HL-60/S4 treated with retinoic acid at 250 ng/mL for 4 days and 3 days (cell line): ENCODE results near the gene PEF1.

ENCODE experiments used
- in situ Hi-C: fragments of 300-500 bp; cut with MboI; formaldehyde crosslinking; loops from 2 replicates; pipeline ENCODE4 v1.7.0; 2022; ENCODE audit warnings: low sequenced_read_pairs

PEF1 gene, protein sequence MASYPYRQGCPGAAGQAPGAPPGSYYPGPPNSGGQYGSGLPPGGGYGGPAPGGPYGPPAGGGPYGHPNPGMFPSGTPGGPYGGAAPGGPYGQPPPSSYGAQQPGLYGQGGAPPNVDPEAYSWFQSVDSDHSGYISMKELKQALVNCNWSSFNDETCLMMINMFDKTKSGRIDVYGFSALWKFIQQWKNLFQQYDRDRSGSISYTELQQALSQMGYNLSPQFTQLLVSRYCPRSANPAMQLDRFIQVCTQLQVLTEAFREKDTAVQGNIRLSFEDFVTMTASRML

DNA sequence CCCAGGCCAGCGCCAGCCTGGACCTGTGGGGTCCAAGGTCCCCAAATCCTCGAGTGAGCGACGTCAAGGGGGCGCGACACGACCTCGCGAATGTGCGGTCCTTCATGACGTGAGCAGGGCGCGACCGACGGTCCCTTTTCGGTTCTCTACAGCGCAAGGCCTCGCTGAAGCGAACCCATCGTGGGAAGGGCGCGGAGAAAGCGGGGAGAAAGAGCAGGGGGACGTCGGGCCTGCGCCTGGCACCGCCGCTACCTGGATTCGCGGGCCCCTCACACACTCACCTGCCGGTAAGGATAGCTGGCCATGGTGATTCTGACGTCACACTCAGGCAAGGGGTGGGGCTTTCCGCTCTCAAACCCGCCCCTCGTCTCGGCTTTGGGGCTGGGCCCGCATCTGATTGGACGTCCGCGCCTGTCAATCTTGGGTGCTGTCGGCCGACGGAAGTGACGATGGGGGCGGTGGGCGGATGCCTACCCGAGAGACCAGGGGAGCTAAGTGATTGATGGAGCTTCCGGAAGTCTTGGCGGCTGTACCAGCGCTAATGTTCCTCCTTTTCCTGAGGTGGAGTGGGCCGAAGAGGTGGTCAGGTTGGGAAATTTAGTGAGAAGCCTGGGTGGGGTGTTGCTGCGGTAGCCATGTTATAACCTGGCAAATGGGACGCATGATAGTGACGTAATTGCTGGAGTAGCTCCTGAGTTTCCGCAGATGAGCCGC, at the start of gene PEF1:
Gene PEF1 (minus strand): TSS at position 317 of the 714 bp plus-strand sequence. CDS start 12 bp downstream, at position 305.
- in situ Hi-C loops, result no loop called here

DNA sequence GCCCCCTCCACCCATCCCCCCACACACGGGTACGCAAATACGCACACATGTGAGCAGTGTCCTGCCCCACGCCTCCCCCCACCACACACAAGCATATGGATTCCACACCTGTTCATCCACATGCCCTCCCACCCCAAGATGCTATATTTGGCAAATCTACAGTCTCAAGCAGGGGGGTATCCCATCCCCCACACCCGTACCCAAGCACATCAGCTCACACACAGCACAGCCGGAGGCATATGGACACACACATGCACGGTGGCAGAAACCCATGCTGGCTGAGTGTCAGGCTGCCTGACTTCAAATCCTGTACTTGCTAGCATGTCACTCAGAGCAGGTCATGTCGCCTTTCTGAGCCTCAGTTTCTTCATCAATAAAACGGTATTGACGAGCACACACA, 48.6 kb upstream of the PEF1 start:
- in situ Hi-C loops, result no loop called here

DNA sequence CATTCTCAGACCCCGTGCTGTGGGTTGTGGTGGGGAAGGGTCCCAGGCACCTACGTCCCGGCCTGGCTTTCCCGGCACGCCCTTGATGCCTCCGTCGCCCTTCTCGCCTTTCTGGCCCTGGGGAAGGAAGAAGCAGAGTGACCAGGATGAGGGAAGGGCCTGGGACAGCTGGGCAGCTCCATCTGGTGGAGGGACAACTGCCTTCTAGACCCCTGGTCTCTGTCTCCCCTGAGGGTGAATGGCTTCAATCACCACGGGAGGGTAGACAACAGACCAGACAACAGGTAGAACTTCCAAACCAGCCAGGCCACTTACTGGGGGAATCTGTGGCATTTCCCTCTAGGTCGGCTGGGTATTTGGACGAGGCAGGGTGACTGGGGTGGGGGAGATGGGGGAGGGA, 47.3 kb upstream of the PEF1 start:
- in situ Hi-C loops, result no loop called here

DNA sequence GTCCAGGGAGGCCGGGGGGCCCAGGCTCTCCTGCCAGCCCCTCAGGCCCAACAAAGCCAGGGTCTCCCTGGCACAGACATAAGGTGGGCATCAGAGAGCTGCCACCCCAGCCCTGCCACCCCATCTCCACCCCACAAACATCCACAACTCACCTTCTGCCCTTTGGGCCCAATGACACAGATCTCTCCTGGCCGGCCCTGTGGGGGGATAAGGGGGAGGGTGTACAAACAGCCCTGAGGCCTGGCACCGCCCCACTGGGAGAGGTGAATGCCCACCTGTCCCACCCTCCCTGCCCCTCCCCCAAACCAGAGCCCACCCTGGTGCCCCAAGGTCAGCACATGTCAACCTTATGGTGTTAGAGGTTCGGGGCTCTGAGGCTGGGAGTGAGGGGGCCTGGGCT, 46.8 kb upstream of the PEF1 start:
- in situ Hi-C loops, result no loop called here

DNA sequence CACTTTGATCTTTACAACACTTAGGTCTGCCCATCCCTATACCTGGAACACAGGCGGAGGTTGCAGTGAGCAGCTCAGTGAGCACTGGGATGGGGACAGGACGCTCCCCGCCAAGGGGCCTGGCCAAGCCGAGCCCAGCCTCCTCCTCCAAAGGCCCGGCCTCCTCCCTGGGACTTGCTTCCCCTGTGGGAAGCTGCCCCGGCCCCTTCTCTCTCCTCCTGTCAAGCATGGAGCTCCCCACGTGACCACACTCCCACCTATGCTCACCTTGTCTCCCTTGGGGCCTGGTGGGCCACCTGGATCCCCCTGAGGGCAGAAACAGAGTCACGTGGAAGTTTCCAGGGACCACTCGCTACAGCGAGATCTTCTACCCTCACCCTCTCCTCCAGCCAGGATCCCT, 46.2 kb upstream of the PEF1 start:
- in situ Hi-C loops, result no loop called here

DNA sequence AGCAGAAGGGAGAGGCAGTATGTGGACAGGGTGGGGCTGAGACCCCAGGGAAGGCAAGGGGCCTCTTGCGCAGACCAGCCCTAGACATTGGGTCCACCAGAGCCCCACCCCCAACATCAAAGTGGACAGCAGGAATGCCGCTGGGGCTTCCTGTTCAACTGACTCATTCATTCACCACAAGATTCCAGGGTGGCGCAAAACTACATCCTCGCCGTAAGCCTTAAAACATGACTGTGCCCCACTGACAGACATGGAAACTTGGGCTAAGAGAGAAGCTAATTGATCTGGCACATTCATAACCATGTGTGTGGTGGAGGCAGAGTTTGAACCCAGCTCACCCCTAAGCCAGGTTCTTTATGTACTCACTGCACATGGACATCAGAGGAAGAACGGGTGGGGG, 45.2 kb upstream of the PEF1 start:
- in situ Hi-C loops, result no loop called here

DNA sequence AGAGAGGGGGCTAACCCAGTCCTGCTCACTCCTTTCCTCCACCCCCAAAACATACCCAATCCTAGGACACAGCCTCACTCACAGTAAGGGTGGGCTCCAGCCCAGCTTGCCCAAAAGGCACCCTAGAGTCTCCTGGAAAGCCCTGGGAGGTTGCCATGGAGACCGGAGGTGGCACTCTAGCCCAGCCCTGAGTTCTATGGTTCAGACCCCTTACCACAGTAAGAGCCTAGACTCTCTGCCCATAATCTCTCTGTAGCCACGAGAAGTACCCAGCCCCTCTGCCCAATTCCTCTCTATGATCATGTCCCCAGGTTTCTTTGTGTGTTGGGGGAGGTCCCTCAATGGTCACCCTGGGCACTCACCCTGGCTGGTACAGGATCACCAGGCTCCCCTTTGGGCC, 44.7 kb upstream of the PEF1 start:
- in situ Hi-C loops, result no loop called here

DNA sequence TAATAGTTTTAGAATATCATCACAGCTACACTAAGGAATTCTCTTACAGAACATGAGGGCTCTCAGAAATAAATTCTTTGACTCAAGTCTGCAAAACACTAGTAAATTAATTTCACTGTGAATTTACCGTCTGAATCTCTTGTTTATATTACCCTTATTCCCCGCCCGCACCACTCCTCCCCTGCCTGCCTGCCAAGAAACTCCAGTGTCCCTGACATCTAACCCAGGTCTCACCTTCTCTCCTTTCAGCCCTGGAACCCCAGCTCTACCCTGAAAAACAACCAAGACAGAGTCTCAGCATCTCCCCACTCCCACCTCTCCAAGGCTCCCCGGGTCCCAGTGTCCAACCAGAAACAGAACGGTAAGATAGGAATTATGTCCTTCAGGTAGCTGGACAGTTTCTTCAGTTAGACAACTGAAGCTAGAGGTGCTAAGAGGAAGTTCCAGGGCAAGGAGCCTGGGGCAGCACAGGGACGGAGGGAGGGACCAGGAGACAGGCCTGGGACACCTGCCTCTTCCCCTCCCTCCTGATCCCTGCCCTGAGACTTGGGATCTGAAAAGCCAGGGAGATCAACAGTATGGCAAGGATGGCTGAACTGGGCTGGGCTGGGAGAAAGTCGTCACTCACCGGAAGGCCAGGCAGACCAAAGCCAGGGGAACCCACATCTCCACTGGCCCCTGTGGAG, 43.7 kb upstream of the PEF1 start:
- in situ Hi-C loops, result no loop called here

DNA sequence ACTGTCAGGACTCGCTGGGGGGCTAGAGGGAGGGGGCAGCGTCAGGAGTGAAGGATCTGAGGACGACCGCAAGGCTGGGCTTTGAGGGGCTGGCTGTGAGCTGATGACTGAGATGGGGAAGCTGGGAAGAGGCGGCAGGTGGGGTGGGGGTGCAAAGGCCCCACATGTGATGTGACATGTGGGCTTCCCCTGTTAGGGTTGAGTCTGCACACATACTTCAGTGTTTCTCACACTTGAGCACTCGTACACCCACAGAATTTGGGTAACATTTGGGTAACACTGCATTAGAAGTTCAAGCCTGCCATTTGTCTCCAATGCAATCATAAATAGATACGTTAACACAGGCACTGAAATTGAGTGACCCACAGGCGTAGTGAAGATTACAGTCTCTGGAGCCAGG, 42.9 kb upstream of the PEF1 start:
- in situ Hi-C loops, result no loop called here

DNA sequence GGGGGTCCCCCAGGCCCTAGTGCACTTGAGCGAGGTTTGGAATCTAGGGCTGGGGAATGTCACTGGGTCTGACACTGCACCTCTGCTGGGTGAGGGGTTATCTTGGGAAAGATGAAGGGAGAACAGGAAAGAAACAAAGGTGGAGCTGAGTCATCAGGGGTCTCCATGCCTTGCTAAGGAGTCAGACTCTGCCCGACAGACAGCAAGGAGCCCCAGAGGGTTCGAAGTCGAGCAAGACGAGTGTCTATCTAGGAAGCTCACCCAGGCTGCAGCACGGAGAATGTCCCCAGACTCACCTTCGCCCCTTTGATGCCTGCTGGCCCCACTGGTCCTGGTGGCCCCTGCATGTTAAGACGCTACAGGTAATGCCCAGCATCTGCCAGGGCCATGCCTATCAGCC, 41.1 kb upstream of the PEF1 start:
- in situ Hi-C loops, result no loop called here

DNA sequence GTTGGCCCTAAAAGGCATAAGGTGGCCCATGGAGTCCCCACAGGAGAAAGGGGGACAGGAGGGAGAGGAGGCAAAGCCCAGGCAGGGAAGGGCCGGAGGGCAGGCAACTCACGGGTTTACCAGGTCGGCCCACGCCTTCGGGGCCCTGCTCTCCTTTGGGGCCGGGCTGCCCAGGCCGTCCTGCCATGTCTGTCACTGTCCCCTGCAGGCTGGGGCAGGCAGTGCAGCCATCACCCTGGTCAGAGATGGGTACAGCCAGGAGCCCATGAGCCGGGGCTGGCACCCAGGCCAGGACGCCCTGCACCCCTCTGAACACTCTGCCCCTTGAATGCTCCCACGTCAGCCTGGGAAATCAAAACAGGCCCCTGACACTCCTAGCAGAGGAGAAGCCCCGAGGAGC, 39.3 kb upstream of the PEF1 start:
- in situ Hi-C loops, result no loop called here

DNA sequence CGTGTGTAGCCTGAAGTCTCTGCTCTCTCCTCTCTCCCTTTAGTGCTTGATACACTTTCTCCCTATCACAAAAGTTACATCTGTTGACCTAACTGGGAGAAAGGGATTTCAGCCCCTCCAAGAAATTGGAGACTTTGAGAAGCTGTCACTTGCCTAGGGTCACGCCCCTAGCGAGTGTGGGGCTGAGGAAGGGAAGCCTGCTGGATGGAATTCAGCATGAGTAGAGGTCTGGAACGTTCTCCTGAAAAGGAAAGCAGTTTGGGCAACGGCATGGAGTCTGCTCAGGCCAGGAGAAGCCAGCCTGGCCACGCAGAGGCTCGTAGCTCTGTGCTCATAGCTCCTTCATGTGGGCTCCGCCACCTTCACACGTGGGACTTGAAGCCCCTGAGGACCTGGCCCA, 36.7 kb upstream of the PEF1 start:
- in situ Hi-C loops, result no loop called here

DNA sequence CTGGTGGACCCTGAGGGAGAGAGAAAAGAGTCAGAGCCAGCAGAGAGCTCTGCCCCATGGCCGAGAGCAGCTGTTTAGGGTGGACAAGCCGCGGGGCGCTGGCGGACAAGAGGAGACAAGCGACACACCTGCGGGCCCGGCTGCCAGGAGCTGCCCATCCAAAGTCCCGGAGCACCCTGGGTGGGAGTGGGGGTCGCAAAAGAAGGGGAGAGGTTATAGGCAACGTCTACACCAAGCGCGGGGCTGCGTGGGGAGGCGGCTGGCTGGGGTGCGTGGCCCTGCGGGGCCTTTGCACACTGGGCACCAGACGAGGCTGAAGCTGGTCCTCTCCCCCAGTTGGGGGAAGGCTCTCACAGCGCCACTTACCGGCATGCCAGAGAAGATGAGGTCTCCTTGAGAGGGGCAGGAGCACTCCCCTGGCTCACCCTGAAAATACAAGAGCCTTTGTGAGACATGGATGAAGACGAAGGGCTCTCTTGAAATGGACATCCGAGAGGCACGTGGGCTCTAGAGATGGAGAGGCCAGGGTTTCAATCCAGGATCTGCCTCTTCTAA, 35.1 kb upstream of the PEF1 start:
- in situ Hi-C loops, result no loop called here

DNA sequence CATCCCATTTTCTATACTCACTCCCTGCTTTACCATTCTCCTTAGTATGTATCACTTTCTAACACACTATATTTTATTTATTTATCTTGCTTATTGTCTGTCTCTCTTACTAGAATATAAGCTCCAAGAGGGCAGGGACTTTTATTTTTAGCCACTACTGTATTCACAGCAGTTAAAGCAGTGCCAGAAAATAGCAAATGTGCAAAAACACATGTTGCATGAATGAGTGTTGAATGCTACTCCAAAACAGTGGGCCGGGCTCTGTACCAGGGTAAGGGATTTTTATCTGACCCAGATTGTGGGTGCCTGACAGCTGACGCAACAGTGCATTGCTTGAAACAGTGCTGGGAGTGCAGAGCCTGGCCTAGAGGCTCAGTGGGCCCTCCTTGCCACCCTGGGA, 34.4 kb upstream of the PEF1 start:
- in situ Hi-C loops, result no loop called here

DNA sequence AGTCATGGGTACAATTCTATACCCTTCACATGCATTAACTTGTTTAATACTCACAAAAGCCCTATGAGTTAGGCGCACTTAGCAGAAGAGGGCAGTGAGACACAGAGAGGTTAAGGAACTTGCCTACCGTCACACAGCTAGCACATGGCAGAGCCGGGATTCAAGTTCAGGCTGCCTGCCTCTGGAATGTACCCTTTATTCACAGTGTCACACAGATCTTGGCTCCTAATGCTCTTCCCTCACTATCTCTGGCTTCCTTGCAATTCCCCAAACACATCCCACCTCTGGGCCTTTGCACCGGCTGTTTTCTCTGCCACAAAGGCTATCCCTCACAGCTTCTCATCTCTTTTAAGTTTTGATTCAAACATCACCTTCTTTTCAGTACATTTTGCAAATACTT, 34.0 kb upstream of the PEF1 start:
- in situ Hi-C loops, result no loop called here

DNA sequence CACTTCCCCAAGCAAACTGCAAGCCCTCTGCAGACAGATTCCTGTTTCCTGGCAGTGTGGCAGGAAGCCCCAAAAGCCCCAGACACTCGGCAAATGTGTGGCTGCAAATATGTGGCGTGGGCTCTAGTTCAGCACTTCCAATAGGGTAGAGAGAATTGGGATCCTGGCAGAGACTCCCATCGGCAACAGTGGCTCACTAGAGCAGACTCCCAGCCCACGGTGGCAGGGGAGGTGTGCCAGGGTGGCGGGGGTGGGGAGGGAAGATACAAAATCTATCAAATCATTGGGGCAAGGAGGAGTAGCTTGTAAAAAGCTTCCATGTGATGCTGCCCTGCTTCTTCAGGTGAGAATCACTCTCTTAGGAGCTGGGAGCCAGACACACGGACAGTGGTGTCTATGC, 33.3 kb upstream of the PEF1 start:
- in situ Hi-C loops, result no loop called here

DNA sequence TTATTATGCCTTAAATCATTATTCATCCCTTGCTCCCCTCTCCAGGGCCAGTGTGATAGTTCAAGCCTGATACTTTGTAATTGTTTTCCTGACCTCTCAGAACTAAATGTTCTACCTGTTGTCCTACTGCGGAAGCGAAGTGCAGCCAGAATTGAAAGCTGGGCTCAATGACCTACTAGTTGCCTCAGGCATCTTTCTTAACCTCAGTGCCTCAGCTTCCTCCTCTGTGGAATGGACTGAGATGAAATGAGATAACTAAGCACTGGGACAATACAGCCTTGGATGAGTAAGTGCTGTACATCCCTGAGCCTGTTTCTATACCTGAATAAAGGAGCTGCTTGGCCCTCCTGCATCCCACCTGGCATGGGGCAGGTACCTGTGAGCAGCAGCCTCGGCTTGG, 32.7 kb upstream of the PEF1 start:
- in situ Hi-C loops, result no loop called here

DNA sequence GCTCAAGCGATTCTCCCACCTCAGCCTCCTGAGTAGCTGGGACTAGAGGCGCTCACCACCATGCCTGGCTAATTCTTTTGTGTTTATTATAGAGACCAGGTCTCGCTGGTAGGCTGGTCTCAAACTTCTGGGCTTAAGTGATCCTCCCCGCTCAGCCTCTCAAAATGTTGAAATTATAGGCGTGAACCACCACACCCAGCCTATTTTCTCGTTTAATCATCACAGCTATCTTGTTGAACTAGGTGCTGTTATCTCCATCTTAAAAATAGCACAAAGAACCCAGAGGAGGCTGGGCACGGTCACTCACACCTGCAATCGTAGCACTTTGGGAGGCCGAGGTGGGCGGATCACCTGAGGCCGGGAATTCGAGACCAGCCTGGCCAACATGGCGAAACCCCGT, 31.1 kb upstream of the PEF1 start:
- in situ Hi-C loops, result no loop called here

DNA sequence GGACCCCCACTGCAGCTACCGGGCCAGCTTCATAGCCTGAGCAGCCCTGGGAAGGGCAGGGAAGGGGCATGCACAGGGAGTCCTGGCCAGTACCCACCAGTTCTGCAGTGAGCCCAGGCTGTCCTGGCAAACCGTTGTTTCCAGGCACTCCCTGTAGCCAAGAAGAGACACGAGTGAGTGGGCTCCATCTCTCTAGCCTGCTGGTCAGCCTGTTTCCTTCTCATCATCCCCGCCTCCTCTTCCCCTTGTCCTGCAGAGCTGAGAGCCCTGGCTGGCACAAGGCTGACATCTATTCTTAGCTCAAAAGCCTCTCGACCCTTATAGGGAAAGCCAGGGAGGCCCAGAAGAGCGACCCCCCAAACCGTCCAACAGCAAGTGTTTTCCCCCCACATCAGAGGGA, 30.5 kb upstream of the PEF1 start:
- in situ Hi-C loops, result no loop called here

DNA sequence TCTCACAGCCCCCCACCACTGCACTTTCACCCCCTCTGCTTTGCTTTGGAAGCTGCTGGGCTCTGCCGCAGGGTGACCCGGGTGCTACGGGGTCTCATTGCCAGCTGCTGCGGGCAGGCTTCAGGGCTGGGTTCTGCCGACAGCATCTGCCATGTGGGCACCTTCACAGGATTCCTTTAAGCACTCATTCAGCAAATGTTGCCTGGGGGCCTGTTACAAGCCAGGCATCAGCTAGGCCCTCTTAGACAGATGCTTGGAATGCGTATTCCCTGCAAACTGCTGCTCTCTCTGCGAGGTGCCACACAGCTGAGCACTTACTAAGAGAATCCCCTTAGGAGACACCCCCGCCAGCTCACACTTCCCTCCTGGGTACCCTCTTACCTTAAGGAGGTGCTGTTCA, 29.9 kb upstream of the PEF1 start:
- in situ Hi-C loops, result loop anchor here (25.0 kb wide), 1 partner anchor 288 kb away; no protein-coding TSS in a partner anchor

DNA sequence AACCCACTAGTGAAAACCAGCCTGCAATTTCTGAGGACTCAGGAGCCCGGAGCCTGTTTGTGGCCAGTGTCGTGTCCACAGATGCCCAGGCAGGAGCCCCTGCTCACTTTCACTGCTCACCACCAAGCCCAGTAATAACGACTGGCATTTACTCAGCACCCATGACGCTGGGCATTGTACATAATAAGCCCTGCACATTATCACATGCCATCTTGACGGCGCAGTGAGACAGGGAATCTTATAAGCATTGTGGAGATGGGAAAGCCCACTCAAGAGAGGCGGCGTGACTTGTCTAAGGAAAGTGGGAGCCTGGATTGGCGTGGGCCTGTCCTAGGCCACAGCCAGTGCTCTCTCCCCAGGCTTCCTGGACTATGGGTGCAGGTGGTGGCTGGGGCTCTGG, 28.8 kb upstream of the PEF1 start:
- in situ Hi-C loops, result loop anchor here (25.0 kb wide), 1 partner anchor 289 kb away; no protein-coding TSS in a partner anchor

DNA sequence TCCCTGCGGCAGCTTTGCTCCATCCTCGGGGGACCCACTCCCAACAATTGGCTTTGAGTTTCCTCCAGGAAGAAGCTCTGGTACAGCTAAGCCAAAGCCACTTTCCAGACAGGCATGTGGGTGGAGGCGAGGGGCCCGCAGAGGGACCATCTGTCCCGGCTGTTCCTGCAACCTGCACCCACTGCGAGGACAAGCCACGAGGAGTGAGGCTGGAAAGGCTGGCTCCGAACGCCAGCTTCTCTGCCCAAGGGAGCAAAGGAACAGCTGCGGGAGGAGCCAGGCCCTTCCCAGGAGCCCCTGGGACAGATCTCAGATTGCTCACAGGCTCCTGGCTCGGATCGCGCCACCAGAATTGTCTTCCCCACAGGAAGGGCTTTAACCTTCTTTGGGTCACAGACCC, 28.3 kb upstream of the PEF1 start:
- in situ Hi-C loops, result loop anchor here (25.0 kb wide), 1 partner anchor 289 kb away; no protein-coding TSS in a partner anchor
